GM12891 (cell line): ENCODE data around the gene NIT1.

Source experiments
- DNase-seq: peaks from one replicate; pipeline ENCODE4 v3.0.0; 2011; ENCODE audit warnings: low spot score; ENCODE audit not compliant: insufficient read length
- FAIRE-seq: peaks from 2 replicates; lab custom pipeline; 2011; peaks lifted over from hg19 to GRCh38; lab: Jason Lieb, UNC
- PAX5 ChIP-seq: IDR thresholded peaks from 2 replicates; pipeline ENCODE4 v1.6.1; 2011; ENCODE audit warnings: low read length, moderate library complexity, mild to moderate bottlenecking; ENCODE audit not compliant: insufficient read depth, severe bottlenecking
- POLR2A ChIP-seq: IDR thresholded peaks from 2 replicates; pipeline ENCODE4 v1.6.1; 2011; ENCODE audit warnings: low read depth, low read length, control low read depth
- POLR2AphosphoS5 ChIP-seq: IDR thresholded peaks from 2 replicates; pipeline ENCODE4 v1.6.1; 2011; ENCODE audit warnings: low read depth, low read length, control low read depth
- POU2F2 ChIP-seq: IDR thresholded peaks from 2 replicates; pipeline ENCODE4 v1.6.1; 2011; ENCODE audit warnings: low read depth, mild to moderate bottlenecking, control low read depth, low read length, moderate library complexity
- SPI1 ChIP-seq: IDR thresholded peaks from 2 replicates; pipeline ENCODE4 v1.6.1; 2011; ENCODE audit warnings: low read depth, low read length, control low read depth
- TAF1 ChIP-seq: IDR thresholded peaks from 2 replicates; pipeline ENCODE4 v1.6.1; 2011; ENCODE audit warnings: low read depth, low read length, control low read depth

NIT1 gene

DNA sequence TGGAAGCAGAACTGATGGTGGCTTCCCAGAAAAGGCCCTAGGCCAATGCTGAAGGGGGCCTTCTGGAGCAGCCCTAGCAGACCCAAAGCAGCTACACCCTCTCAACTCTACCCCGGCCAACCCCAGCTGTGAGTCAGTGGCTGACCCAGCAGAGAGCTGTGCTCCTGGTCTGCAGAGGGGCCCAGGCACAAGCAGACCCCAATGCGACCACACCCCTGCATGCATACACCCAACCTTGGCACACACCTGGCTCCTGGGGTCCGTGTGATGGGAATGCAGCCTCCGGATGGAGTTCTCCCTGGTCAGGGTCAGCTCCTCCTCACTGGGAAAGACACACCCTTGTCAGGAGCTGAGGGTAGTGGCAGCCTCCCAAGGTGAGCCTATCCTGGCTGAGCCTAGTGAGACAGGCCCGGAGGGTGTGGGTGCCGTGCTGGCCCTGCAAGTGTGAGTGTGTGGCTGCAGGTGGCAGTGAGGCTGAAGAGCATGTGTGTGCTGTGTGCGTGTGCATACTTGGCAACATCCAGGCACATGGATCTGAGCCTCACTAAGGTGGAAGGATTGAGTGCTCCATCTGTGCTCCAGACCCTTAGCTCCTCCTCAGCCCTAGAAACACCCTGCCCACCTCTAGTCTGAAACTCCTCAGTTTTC, 44.3 kb upstream of the NIT1 start:
- no peak for FAIRE-seq
- TF ChIP-seq POLR2A (no peak), POLR2AphosphoS5 (no peak)
- DNase-seq, result no peak

GRCh38 chr1:161074676-161075368, 43.1 kb upstream of the NIT1 start:
- no peak for TF ChIP-seq TAF1
- TF ChIP-seq POLR2AphosphoS5, result no peak
- TF ChIP-seq SPI1, result no peak
- no peak for TF ChIP-seq POLR2A
- no peak for TF ChIP-seq POU2F2
- TF ChIP-seq PAX5, result no peak
- FAIRE-seq, result peak; percentile 35
- no peak for DNase-seq

DNA sequence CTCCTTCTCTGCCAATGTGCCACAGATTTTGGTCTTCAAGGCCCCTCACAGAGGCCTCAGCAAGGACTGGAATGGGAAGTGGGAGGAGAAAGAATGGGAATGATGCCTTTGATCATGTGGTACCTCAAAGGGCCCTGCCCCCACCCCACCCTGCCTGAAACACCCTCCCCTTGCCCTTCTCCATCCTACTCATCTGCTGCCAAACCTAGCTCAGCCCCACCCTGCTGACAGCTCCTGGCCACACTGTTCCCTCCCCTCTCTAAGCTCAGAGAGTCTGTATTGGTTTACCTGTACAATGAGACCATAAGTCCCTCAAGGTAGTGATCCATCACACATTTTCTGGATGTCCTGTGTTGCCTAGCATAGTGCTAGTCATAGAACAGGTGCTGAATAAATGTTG, 41.5 kb upstream of the NIT1 start:
- DNase-seq (no peak), FAIRE-seq (no peak)
- TF ChIP-seq POU2F2, result no peak
- no peak for TF ChIP-seq POLR2A
- no peak for TF ChIP-seq POLR2AphosphoS5
- TF ChIP-seq PAX5, result no peak
- TF ChIP-seq TAF1, result no peak
- TF ChIP-seq SPI1, result no peak

DNA sequence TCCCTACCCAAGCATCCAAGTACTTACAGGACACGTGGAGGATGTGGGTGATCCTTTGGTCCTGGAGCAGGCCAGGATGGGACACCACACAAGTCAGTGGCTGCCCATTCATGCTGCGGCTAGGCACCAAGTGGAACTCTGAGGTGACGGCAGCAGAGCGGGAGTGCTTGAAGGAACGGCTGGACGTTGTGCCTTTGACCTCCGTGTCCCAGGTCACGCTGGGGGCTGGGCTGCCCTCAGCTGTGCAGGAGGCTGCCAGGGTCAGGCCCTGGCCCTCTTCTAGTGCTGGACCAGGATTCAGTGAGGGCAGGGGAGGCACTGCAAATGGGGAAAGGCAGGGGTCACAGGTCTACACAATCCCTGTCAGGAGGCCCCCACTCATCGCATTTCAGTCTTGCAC, 40.5 kb upstream of the NIT1 start:
- no peak for FAIRE-seq
- no peak for TF ChIP-seq TAF1
- no peak for TF ChIP-seq POLR2AphosphoS5
- TF ChIP-seq POU2F2, result no peak
- TF ChIP-seq POLR2A, result no peak
- no peak for TF ChIP-seq PAX5
- TF ChIP-seq SPI1, result no peak
- no peak for DNase-seq

DNA sequence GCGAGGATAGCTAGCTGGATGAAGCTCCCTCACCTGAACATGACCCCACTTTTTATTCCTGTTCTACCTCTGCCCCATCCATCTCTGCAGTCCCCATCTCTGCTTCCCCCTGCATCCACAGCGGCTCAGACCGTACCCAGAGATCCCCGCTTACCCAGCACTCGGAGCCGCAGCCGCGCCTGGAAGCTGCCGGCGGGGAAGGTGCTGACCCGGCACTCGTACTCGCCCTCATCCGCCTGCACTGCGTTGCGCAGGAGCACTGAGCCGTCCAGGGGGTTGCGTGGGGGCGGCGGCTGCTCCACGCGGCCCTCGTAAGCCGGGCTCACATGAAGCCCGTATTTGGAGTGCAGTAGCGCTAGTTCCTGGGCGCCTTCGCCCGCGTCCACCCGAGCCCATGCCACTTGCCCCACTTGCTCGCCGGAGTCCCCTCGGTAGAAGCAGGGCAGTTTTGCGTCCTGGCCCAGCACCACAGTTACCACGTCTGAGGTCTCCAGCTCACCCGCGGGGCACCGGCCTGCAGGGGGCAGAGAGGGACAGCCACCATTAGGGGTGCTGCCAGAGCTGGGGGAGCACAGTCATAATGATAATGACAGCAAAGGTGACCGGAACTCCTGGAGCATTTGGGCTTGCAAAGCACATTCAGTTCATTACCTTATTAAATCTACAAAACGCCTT, 38.3 kb upstream of the NIT1 start:
- no peak for FAIRE-seq
- DNase-seq, result no peak
- TF ChIP-seq SPI1 (no peak), POLR2AphosphoS5 (no peak), POU2F2 (no peak), POLR2A (no peak), TAF1 (no peak)

DNA sequence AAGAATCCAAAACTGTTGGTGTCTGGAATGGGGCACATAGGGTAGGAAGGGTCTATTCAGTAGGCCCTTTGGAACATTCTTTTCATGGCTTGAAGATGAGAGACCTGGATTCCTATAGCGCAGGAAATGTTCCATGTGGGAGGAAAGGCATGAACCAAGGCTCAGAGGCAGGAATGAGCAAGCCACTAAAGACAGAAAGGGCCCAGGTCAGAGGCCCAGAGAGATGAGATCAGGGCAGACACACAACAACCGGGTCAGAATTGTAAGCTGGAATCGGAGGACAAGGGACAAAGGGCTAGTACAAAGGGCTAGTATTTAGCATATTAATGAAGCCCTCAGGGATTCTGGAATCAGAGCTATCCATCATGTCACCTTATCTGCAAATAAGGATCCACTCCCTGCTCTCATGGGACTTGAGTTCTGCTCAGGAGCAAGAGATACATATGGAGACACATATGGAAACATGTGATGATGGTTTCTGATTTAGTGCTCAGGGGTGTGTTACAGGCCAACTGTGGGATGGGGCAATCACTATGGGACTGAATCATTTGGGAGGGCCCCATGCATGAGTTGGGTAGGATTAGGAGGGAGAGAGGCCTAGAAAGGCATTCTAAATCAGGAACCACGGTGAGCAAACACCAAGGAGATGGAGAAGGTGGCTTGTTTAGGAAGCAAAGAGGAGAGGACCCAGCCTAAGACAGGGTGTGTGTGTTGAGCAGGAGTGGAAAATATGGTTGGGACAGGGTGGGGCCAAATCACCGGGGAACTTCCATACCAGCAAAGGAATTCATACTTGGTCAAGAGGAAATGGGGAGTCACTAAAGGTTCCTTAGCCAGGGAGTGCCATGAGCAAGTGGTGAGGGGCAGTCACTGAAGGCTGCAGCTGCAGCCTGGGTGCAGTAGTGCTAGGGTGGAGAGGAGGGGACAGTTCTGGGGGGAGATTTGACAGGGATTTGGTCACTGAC, 37.2 kb upstream of the NIT1 start:
- no peak for FAIRE-seq
- DNase-seq, result no peak
- TF ChIP-seq POLR2AphosphoS5 (no peak), POU2F2 (no peak), SPI1 (no peak), PAX5 (no peak), TAF1 (no peak), POLR2A (no peak)

DNA sequence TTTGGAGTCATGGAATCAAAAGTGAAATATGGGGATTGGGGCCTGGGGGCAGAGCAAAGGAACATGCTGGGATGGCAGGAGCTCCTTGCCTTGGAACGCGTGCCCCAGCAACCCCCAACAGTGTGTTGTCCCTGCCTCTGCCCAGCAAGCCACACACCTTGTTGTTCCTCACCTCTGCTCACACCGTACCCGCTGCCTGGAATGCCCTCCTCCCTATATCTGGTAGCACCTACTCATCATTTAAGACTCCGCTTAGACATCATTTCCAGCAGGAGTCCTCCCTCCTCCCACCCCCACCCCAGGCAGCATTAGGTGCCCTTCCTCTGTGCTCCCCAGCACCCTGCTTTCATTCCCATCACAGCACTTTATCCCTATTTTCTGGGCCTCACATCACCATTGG, 36.4 kb upstream of the NIT1 start:
- FAIRE-seq (no peak), DNase-seq (no peak)
- TF ChIP-seq PAX5 (no peak), POU2F2 (no peak), TAF1 (no peak), SPI1 (no peak), POLR2AphosphoS5 (no peak), POLR2A (no peak)

DNA sequence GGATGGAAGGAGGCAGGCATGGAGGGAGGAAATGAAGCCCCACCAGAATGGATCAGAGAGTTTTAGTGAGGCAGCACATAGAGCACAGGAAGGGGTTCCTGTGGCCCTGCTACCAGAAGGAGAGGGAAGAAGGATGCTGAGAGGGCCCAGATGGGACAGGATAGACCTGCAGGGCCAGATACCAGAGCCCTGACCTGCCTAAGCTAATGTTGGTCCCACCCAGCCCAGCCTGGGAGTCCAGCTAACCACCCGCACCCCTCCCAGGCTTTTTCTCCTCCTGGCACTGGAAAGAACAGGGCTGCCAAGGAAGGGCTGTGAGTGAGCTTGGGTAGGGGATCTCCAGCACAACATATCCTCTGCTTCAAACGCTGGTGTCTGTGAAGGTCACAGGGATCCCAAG, 35.4 kb upstream of the NIT1 start:
- no peak for FAIRE-seq
- DNase-seq, result no peak
- TF ChIP-seq PAX5, result no peak
- TF ChIP-seq POLR2A, result no peak
- TF ChIP-seq TAF1, result no peak
- TF ChIP-seq SPI1, result no peak
- TF ChIP-seq POU2F2, result no peak
- TF ChIP-seq POLR2AphosphoS5, result no peak
